ENCODE results near the gene MPND.

Gene MPND

GRCh38 chr19:4343370-4344307 is at the start of gene MPND:
TSS of gene MPND (plus strand) at chr19:4343562. CDS start at chr19:4343594, 32 bp downstream.
- peak within 1 kb of the TSS; percentile 88 for H3K4me3 ChIP-seq (ENCODE audit: low read length)

GRCh38 chr19:4294389-4294788 is 49.0 kb upstream of the MPND start:
- no peak for TF ChIP-seq CTCF (conservative IDR thresholded peaks at IDR 0.05; ENCODE audit: low read length)
- no peak overlapping the region for H3K4me3 ChIP-seq (ENCODE audit: low read length)
- no peak for DNase-seq (ENCODE audit: low read depth)

More at GRCh38 chr19:4343370-4344307, at the start of gene MPND:
- DNase-seq (ENCODE audit: low read depth), result peak; percentile 67
- TF ChIP-seq CTCF (conservative IDR thresholded peaks at IDR 0.05; ENCODE audit: low read length), result no peak

GRCh38 chr19:4295972-4296771 is 47.2 kb upstream of the MPND start:
- no peak for TF ChIP-seq CTCF (conservative IDR thresholded peaks at IDR 0.05; ENCODE audit: low read length)
- DNase-seq (ENCODE audit: low read depth), result peak; percentile 12
- no peak overlapping the region for H3K4me3 ChIP-seq (ENCODE audit: low read length)

- TF ChIP-seq CTCF (conservative IDR thresholded peaks at IDR 0.05; ENCODE audit: low read length), result no peak
- DNase-seq (ENCODE audit: low read depth), result no peak
- no peak overlapping the region for H3K4me3 ChIP-seq (ENCODE audit: low read length)
Measured at GRCh38 chr19:4297901-4298809, 45.2 kb upstream of the MPND start.

GRCh38 chr19:4298810-4299550 is 44.4 kb upstream of the MPND start:
- TF ChIP-seq CTCF (conservative IDR thresholded peaks at IDR 0.05; ENCODE audit: low read length), result no peak
- H3K4me3 ChIP-seq (ENCODE audit: low read length), result no peak overlapping the region
- DNase-seq (ENCODE audit: low read depth), result no peak

- H3K4me3 ChIP-seq (ENCODE audit: low read length), result no peak overlapping the region
- no peak for DNase-seq (ENCODE audit: low read depth)
- no peak for TF ChIP-seq CTCF (conservative IDR thresholded peaks at IDR 0.05; ENCODE audit: low read length)
Measured at GRCh38 chr19:4300589-4300988, 42.8 kb upstream of the MPND start.
